Measurements from ENCODE around the gene MYOCD. TPM values are rescaled to one million over a fixed set of nuclear protein-coding genes. Genes with fewer than 3 reads are reported as not detected.
A peak's percentile ranks its signal among the peaks of the same experiment; 100 is the strongest.

MYOCD gene
- total RNA-seq, 4 donors from 2014 or later: 96.2 to 211 (median 124) TPM

GRCh38 chr17:12688382-12688781 lies 22.7 kb downstream of the MYOCD start:
- H3K27me3 ChIP-seq: no peaks in the 10 kb centered on the region
- no peak for DNase-seq (ENCODE audit: extremely low spot score)
- no peaks in the 10 kb centered on the region for H3K36me3 ChIP-seq
- 84% methylated on average over 3 of the region's 3 CpGs for WGBS
- H3K4me1 ChIP-seq: peaks cover 27 to 79% (median 58%) of the 10 kb centered on the region in 4 donors
- intact Hi-C loops (cut with DNase I): no loop called here
- TF ChIP-seq EP300 (IDR thresholded peaks at IDR 0.05) (no peak), POLR2AphosphoS5 (IDR thresholded peaks at IDR 0.05) (no peak), POLR2A (IDR thresholded peaks at IDR 0.05; ENCODE audit: low read depth) (no peak), CTCF (IDR thresholded peaks at IDR 0.05) (no peak)
- peak overlapping the region in 3 of 4 donors; percentile 13 to 83 (median 80) for H3K27ac ChIP-seq (replicated peaks in 1 of 4)
- no peaks in the 10 kb centered on the region for H3K9me3 ChIP-seq
- H3K4me3 ChIP-seq: no peak overlapping the region

- no peak for DNase-seq (ENCODE audit: extremely low spot score)
- intact Hi-C loops (cut with DNase I): loop anchor here (5.0 kb wide), 1 partner anchor 36 kb away; no protein-coding TSS in a partner anchor
- Histone ChIP-seq H3K27ac (replicated peaks in 1 of 4) (peak overlapping the region; percentile 75 to 83 (median 80)), H3K4me3 (peak overlapping the region in 1 of 4 donors; percentile 13), H3K27me3 (no peaks in the 10 kb centered on the region), H3K9me3 (no peaks in the 10 kb centered on the region), H3K4me1 (peaks cover 11 to 68% (median 44%) of the 10 kb centered on the region in 4 donors), H3K36me3 (no peaks in the 10 kb centered on the region)
- WGBS: 42% methylated on average over 6 of the region's 6 CpGs
- TF ChIP-seq EP300 (IDR thresholded peaks at IDR 0.05) (no peak), POLR2AphosphoS5 (IDR thresholded peaks at IDR 0.05) (peak; percentile 57 to 76)
Observed at GRCh38 chr17:12691173-12691572, 25.5 kb downstream of the MYOCD start.

- DNase-seq (ENCODE audit: extremely low spot score): no peak
- H3K36me3 ChIP-seq: no peaks in the 10 kb centered on the region
- intact Hi-C loops (cut with DNase I): loop anchor here (5.0 kb wide), 1 partner anchor 34 kb away; no protein-coding TSS in a partner anchor
- no peaks in the 10 kb centered on the region for H3K9me3 ChIP-seq
- no peak for TF ChIP-seq CTCF (IDR thresholded peaks at IDR 0.05)
- TF ChIP-seq POLR2A (IDR thresholded peaks at IDR 0.05; ENCODE audit: low read depth): no peak
- no peak for TF ChIP-seq EP300 (IDR thresholded peaks at IDR 0.05)
- TF ChIP-seq POLR2AphosphoS5 (IDR thresholded peaks at IDR 0.05): no peak
- no peaks in the 10 kb centered on the region for H3K27me3 ChIP-seq
- peak overlapping the region; percentile 75 to 83 (median 80) for H3K27ac ChIP-seq (replicated peaks in 1 of 4)
- 76% methylated on average over 1 of the region's 1 CpG for WGBS
- H3K4me1 ChIP-seq: peaks cover 11 to 54% (median 35%) of the 10 kb centered on the region in 4 donors
- H3K4me3 ChIP-seq: no peak overlapping the region
Observed at GRCh38 chr17:12693640-12694039, 27.9 kb downstream of the MYOCD start.

- Histone ChIP-seq H3K27ac (replicated peaks in 1 of 4) (peak overlapping the region; percentile 59 to 74 (median 70)), H3K27me3 (no peaks in the 10 kb centered on the region), H3K4me3 (no peak overlapping the region), H3K36me3 (no peaks in the 10 kb centered on the region), H3K9me3 (no peaks in the 10 kb centered on the region), H3K4me1 (peaks cover 0 to 40% (median 29%) of the 10 kb centered on the region in 4 donors)
- DNase-seq (ENCODE audit: extremely low spot score): no peak
- no peak for TF ChIP-seq CTCF (IDR thresholded peaks at IDR 0.05)
- TF ChIP-seq EP300 (IDR thresholded peaks at IDR 0.05): no peak
- TF ChIP-seq POLR2A (IDR thresholded peaks at IDR 0.05; ENCODE audit: low read depth): no peak
- TF ChIP-seq POLR2AphosphoS5 (IDR thresholded peaks at IDR 0.05): no peak
- WGBS: 35% methylated on average over 4 of the region's 4 CpGs
- intact Hi-C loops (cut with DNase I): no loop called here
Observed at GRCh38 chr17:12706070-12706469, 40.4 kb downstream of the MYOCD start.

GRCh38 chr17:12709063-12709462 lies 43.4 kb downstream of the MYOCD start:
- intact Hi-C loops (cut with DNase I): no loop called here
- Histone ChIP-seq H3K9me3 (no peaks in the 10 kb centered on the region), H3K27ac (replicated peaks in 1 of 4) (no peak overlapping the region), H3K4me1 (peaks cover 9 to 56% (median 45%) of the 10 kb centered on the region in 4 donors), H3K36me3 (no peaks in the 10 kb centered on the region), H3K4me3 (no peak overlapping the region), H3K27me3 (no peaks in the 10 kb centered on the region)
- DNase-seq (ENCODE audit: extremely low spot score): no peak
- TF ChIP-seq POLR2AphosphoS5 (IDR thresholded peaks at IDR 0.05) (no peak), CTCF (IDR thresholded peaks at IDR 0.05) (no peak), EP300 (IDR thresholded peaks at IDR 0.05) (no peak), POLR2A (IDR thresholded peaks at IDR 0.05; ENCODE audit: low read depth) (no peak)

Measured in esophagus muscularis mucosa (tissue), 4 donors.